PC-9 (cell line): Measurements from ENCODE around the gene ZFR. TPM values are rescaled to one million over a fixed set of nuclear protein-coding genes. Genes with fewer than 3 reads are reported as not detected.

Experiments used
- Bru-seq: library from RNA; stranded (reverse); fragments of 400-500 nt; gene quantifications from one replicate; lab custom pipeline; 2021; lab: Mats Ljungman, UMichigan
- BruChase-seq, 2 experiments: library from RNA; stranded (reverse); fragments of 400-500 nt; gene quantifications; one replicate each; lab custom pipeline; 2021; lab: Mats Ljungman, UMichigan
- BruUV-seq: library from RNA; stranded (reverse); fragments of 400-500 nt; replicated peaks from 2 replicates; lab custom pipeline; 2021; lab: Mats Ljungman, UMichigan
- CTCF ChIA-PET: fragments of 300-600 bp; sonication (Branson Sonifier 250); formaldehyde crosslinking; loops from one replicate; lab custom pipeline; 2022; ENCODE audit warnings: antibody characterized with exemption; lab: Charles Lee
- POLR2A ChIA-PET: fragments of 300-600 bp; sonication (Branson Sonifier 250); formaldehyde crosslinking; loops from one replicate; lab custom pipeline; 2022; ENCODE audit warnings: antibody characterized with exemption; ENCODE audit not compliant: unreplicated experiment; lab: Charles Lee
- DNase-seq, 2 experiments: peaks; one replicate each; pipeline versions ENCODE4 v3.0.0 to v3.0.0-alpha.2; 2015 to 2022; ENCODE audit warnings: mixed read lengths in 1 of 2
- H2AFZ ChIP-seq: fragments of 200-600 bp; sonication (generic); 2 replicates; pipeline ENCODE4 v1.8.1; 2017; ENCODE audit warnings: antibody characterized with exemption
- H3F3A ChIP-seq: fragments of 200-600 bp; sonication (generic); 2 replicates; pipeline ENCODE4 v1.8.1; 2017; ENCODE audit warnings: antibody characterized with exemption, mild to moderate bottlenecking, low read depth; ENCODE audit not compliant: insufficient read depth
- H3K27ac ChIP-seq: fragments of 200-600 bp; sonication (generic); 2 replicates; pipeline ENCODE4 v1.6.1; 2016; ENCODE audit warnings: mixed run types
- H3K27me3 ChIP-seq: fragments of 200-600 bp; sonication (generic); 2 replicates; pipeline ENCODE4 v1.6.1; 2016; ENCODE audit warnings: low read depth, mixed run types; ENCODE audit not compliant: insufficient read depth
- H3K36me3 ChIP-seq: fragments of 200-600 bp; sonication (generic); 2 replicates; pipeline ENCODE4 v1.6.1; 2016; ENCODE audit warnings: low read depth, mixed run types
- H3K4me1 ChIP-seq: fragments of 200-600 bp; sonication (generic); replicated peaks from 2 replicates; pipeline ENCODE4 v1.6.1; 2016; ENCODE audit warnings: mixed run types; ENCODE audit not compliant: insufficient read depth
- H3K4me2 ChIP-seq: fragments of 200-600 bp; sonication (generic); 2 replicates; pipeline ENCODE4 v1.6.1; 2017; ENCODE audit warnings: mixed run types
- H3K4me3 ChIP-seq: fragments of 200-600 bp; sonication (generic); 2 replicates; pipeline ENCODE4 v1.6.1; 2016; ENCODE audit warnings: mixed run types
- H3K79me2 ChIP-seq: fragments of 200-600 bp; sonication (generic); 2 replicates; pipeline ENCODE4 v1.6.1; 2017; ENCODE audit warnings: low read depth, mixed run types
- H3K9me2 ChIP-seq: fragments of 200-600 bp; sonication (generic); 2 replicates; pipeline ENCODE4 v1.8.1; 2017; ENCODE audit warnings: mild to moderate bottlenecking; ENCODE audit not compliant: insufficient read depth
- H3K9me3 ChIP-seq: fragments of 200-600 bp; sonication (generic); 2 replicates; pipeline ENCODE4 v1.8.1; 2016; ENCODE audit warnings: low read depth; ENCODE audit not compliant: insufficient read depth
- H4K20me1 ChIP-seq: fragments of 200-600 bp; sonication (generic); 2 replicates; pipeline ENCODE4 v1.8.1; 2017; ENCODE audit not compliant: insufficient read depth
- EZH2 ChIP-seq: fragments of 200-600 bp; sonication (generic); IDR thresholded peaks from 2 replicates; pipeline ENCODE4 v1.8.0; 2017; ENCODE audit warnings: antibody characterized with exemption, low read depth
- intact Hi-C: fragments of 100-400 bp; cut with micrococcal nuclease; formaldehyde crosslinking; loops from one replicate; pipeline ENCODE4 v1.10.0; 2022; ENCODE audit not compliant: unreplicated experiment
- long read RNA-seq: library from polyadenylated mRNA; stranded (forward); transcript quantifications from one replicate; pipeline ENCODE4 v2.0.0, GENCODE V29; 2022
- total RNA-seq: library from RNA; stranded (reverse); gene quantifications from 2 replicates; pipeline ENCODE4 v1.2.3, GENCODE V29; 2021
- TF ChIP-seq, protein P1 (sequence below): fragments of 200-600 bp; sonication (generic); conservative IDR thresholded peaks from 2 replicates; pipeline ENCODE4 v1.6.1; 2017; ENCODE audit warnings: mixed run types, antibody characterized with exemption, mild to moderate bottlenecking, moderate library complexity

ZFR gene
- total RNA-seq (51.8 and 69.2 TPM in 2 replicates), Bru-seq, nascent RNA (percentile 98 among the genes with signal in this experiment), BruChase-seq, experiment 1, labeled RNA remaining after a 2-hour chase (percentile 98 among the genes with signal in this experiment), BruChase-seq, experiment 2, labeled RNA remaining after a 6-hour chase (percentile 95 among the genes with signal in this experiment)
- long read RNA-seq, full-length matches to known transcripts: 54 of 89 reads
- long read RNA-seq, partial matches to known transcripts: 17 of 89 reads
- long read RNA-seq, other reads (novel, unspliced or antisense): 18 of 89 reads

- peaks cover 46% of the 10 kb centered on the region for H3K79me2 ChIP-seq
Measured at GRCh38 chr5:32444431-32445286, at the start of gene ZFR. ZFR (minus strand) TSS chr5:32444740; CDS start chr5:32444658, 82 bp downstream.

DNA sequence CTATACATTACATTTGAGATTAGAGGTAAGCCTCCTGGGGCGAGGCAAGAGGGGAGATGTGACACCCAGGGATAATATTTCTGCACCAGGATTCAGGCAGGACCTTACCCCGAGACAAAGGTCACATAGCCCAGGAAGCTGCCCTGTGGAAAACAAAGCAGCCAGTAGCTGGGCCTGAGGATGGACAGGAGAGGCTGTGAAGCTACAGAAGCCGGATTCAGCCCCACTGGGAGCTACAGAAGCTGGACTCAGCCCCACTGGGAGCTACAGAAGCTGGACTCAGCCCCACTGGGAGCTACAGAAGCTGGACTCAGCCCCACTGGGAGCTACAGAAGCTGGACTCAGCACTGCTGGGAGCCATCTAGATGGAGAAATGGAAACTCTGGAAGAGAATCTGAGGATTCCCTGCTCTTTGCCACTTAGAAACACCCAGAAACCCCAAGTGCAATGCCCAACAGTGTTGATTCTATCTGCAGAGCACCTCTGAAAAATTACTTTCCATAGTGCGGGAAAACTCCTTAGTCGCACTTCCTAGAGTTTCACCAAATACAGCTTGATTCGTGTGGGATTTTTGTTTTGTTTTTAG is 46.5 kb upstream of the ZFR start:
- H3K4me2 ChIP-seq: no peak overlapping the region
- ChIA-PET POLR2A (no interaction called here), CTCF (interaction anchor here (0.7 to 3.8 kb wide), 5 partner anchors 18 to 123 kb away, joined by 4 to 74 read pairs (median 6); no protein-coding TSS in a partner anchor)
- H3K4me1 ChIP-seq: no peaks in the 10 kb centered on the region
- no peaks in the 10 kb centered on the region for H3K79me2 ChIP-seq
- intact Hi-C loops: no loop called here
- no peaks in the 10 kb centered on the region for H3K36me3 ChIP-seq
- no peak overlapping the region for H3K27ac ChIP-seq
- H3F3A ChIP-seq: no peaks in the 10 kb centered on the region
- DNase-seq: no peak
- peaks cover 5% of the 10 kb centered on the region; the same call in 1 of the 2 replicates for H3K27me3 ChIP-seq
- BruUV-seq: no TSS peak
- H3K4me3 ChIP-seq: no peak overlapping the region
- no peak overlapping the region for H2AFZ ChIP-seq
- no peak for TF ChIP-seq EZH2
- TF ChIP-seq, protein P1, sequence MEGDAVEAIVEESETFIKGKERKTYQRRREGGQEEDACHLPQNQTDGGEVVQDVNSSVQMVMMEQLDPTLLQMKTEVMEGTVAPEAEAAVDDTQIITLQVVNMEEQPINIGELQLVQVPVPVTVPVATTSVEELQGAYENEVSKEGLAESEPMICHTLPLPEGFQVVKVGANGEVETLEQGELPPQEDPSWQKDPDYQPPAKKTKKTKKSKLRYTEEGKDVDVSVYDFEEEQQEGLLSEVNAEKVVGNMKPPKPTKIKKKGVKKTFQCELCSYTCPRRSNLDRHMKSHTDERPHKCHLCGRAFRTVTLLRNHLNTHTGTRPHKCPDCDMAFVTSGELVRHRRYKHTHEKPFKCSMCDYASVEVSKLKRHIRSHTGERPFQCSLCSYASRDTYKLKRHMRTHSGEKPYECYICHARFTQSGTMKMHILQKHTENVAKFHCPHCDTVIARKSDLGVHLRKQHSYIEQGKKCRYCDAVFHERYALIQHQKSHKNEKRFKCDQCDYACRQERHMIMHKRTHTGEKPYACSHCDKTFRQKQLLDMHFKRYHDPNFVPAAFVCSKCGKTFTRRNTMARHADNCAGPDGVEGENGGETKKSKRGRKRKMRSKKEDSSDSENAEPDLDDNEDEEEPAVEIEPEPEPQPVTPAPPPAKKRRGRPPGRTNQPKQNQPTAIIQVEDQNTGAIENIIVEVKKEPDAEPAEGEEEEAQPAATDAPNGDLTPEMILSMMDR: no peak
- H4K20me1 ChIP-seq: no peaks in the 10 kb centered on the region
- H3K9me2 ChIP-seq: no peaks in the 10 kb centered on the region
- no peaks in the 10 kb centered on the region for H3K9me3 ChIP-seq

More at GRCh38 chr5:32444431-32445286, at the start of gene ZFR:
- Histone ChIP-seq H4K20me1 (peaks cover 33% of the 10 kb centered on the region), H3K9me3 (no peaks in the 10 kb centered on the region), H3K4me3 (peak within 1 kb of the TSS; percentile 83), H3K9me2 (no peaks in the 10 kb centered on the region), H3F3A (peaks cover 12% of the 10 kb centered on the region; the same call in 1 of the 2 replicates), H3K4me2 (peak within 1 kb of the TSS; percentile 94), H3K27me3 (no peaks in the 10 kb centered on the region), H2AFZ (peak within 1 kb of the TSS; percentile 97), H3K36me3 (peaks cover 23% of the 10 kb centered on the region; the same call in 1 of the 2 replicates), H3K4me1 (peaks cover 40% of the 10 kb centered on the region), H3K27ac (peak within 1 kb of the TSS; percentile 61)
- CTCF ChIA-PET: no interaction called here
- intact Hi-C loops: loop anchor here (1.0 to 10.0 kb wide), 4 partner anchors 132 to 340 kb away; partner anchors contain the start of genes MTMR12 and SUB1
- TSS peak; percentile 40 for BruUV-seq
- no peak for TF ChIP-seq EZH2
- TF ChIP-seq, protein P1: no peak
- peak; percentile 77 to 98 for DNase-seq
- POLR2A ChIA-PET: interaction anchor here (0.6 kb wide), 4 partner anchors 53 to 702 kb away, joined by 3 to 23 read pairs (median 4); no protein-coding TSS in a partner anchor
